GM12891 (cell line): ENCODE measurements around the gene BABAM2.

Experiments
- POLR2A ChIP-seq: IDR thresholded peaks from 2 replicates; pipeline ENCODE4 v1.6.1; 2011; ENCODE audit warnings: low read depth, low read length, control low read depth
- POLR2AphosphoS5 ChIP-seq: IDR thresholded peaks from 2 replicates; pipeline ENCODE4 v1.6.1; 2011; ENCODE audit warnings: low read depth, low read length, control low read depth
- TAF1 ChIP-seq: IDR thresholded peaks from 2 replicates; pipeline ENCODE4 v1.6.1; 2011; ENCODE audit warnings: low read depth, low read length, control low read depth

DNA sequence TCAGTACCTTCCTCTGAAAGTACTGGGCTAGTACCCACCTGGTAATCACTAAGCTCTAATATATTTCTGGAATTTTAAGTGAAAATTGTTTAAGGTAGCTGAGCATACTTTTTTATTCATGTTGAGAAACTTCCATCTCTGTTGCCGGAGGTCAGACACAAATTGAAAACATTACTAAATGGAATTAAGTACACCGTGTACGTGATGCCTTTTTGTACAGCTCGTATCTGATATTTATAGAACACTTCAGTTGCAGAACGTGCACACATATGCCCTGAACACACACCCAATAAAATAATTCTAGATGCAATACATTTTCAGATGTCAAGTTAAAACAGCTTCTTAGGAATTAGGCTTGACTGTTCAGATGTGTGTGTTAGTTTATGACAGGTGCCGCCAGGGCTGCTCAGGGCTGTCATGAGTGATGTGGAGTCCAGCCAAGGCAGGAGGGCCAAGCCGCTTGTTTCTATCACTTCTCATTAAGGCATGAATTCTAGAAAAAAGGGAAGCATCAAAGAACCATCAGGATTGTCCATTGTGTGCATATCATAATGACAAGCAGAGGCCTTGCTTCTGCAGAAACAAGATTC is 421.2 kb downstream of the BABAM2 start:
- TF ChIP-seq POLR2A: no peak
- no peak for TF ChIP-seq POLR2AphosphoS5
- no peak for TF ChIP-seq TAF1
